Left hindlimb (tissue), 1 donor: ENCODE data around the gene TAF11L14.

Experiments
- DNase-seq: peaks from one replicate; pipeline ENCODE4 v3.0.0-alpha.2; 2018

Gene TAF11L14

GRCh38 chr5:17680737-17681136 is 46.5 kb downstream of the TAF11L14 start:
- DNase-seq: no peak
